ENCODE data around the gene NPC1. TPM values are rescaled to one million over a fixed set of nuclear protein-coding genes. Genes with fewer than 3 reads are reported as not detected.

NPC1 gene
- total and polyA plus RNA-seq, 8 donors: 6.2 to 25.6 (median 11.0) TPM

DNA sequence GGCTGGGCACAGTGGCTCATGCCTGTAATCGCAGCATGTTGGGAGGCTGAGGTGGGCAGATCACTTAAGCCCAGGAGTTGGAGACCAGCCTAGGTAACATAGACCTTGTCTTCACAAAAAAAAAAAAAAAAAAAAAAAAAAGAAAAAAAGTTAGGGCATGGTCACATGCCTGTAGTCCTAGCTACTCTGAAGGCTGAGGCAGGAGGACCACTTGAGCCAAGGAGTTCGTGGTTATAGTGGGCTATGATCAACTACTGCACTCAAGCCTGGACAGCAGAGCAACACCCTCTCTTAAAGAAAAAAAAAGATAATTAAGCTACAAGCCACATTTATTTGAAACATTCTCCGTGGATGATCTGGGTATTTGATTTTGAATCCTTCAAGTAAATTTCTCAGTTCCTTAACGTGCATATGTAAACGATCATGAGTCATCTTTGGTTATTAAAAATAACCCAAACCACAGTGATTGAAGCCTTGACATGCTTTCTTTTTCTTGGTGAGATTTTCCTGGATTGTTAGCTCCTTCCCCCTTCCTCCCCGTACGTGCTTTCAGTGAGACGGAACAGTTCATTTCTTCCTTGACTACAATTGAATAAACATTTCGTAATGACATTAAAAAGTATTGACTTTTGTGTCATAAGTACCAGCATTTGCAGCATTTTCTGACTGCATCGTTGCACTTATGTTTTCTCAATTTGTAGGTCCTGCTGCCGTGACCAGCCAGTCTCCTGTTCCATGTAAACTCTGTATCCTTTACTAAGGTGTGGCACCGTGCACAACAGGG lies 62.7 kb downstream of the NPC1 start:
- H3K27ac ChIP-seq: no peak overlapping the region
- peaks cover 0 to 55% (median 20%) of the 10 kb centered on the region in 3 donors for H3K36me3 ChIP-seq
- WGBS, 2 donors: 82 to 83% methylated on average over 12 of the region's 12 CpGs
- peak in 1 of 4 donors; percentile 41 for ATAC-seq
- no peak for DNase-seq
- H3K27me3 ChIP-seq: no peaks in the 10 kb centered on the region
- intact Hi-C loops (cut with DNase I): no loop called here
- FAIRE-seq: no peak
- no peak overlapping the region for H3K4me3 ChIP-seq
- no peaks in the 10 kb centered on the region for H3K9me3 ChIP-seq
- TF ChIP-seq, protein P1, sequence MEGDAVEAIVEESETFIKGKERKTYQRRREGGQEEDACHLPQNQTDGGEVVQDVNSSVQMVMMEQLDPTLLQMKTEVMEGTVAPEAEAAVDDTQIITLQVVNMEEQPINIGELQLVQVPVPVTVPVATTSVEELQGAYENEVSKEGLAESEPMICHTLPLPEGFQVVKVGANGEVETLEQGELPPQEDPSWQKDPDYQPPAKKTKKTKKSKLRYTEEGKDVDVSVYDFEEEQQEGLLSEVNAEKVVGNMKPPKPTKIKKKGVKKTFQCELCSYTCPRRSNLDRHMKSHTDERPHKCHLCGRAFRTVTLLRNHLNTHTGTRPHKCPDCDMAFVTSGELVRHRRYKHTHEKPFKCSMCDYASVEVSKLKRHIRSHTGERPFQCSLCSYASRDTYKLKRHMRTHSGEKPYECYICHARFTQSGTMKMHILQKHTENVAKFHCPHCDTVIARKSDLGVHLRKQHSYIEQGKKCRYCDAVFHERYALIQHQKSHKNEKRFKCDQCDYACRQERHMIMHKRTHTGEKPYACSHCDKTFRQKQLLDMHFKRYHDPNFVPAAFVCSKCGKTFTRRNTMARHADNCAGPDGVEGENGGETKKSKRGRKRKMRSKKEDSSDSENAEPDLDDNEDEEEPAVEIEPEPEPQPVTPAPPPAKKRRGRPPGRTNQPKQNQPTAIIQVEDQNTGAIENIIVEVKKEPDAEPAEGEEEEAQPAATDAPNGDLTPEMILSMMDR (IDR thresholded peaks at IDR 0.05): no peak
- H3K4me1 ChIP-seq: no peaks in the 10 kb centered on the region

DNA sequence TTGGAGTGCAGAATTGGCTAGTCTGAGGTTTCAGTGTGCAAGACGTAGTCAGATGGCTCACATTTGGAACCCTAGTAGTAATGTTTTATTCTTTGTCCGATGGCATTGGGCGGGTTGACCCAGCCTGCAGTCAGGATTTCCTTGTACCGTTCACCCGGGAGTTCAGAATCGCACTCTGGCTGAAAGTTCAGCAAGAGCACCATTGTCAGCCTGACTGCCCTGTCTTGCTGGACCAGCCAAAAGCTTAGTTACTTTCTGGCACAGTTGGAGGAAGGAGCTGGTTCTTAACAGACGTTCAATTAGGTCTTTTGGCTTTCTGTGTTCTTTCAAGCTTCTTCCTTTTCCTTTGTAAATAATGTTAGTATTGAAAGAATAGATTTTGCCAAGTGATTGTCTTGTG lies 64.4 kb downstream of the NPC1 start:
- TF ChIP-seq, protein P1 (IDR thresholded peaks at IDR 0.05): no peak
- FAIRE-seq (no peak), ATAC-seq (no peak), DNase-seq (no peak)
- Histone ChIP-seq H3K4me3 (no peak overlapping the region), H3K4me1 (no peaks in the 10 kb centered on the region), H3K27me3 (no peaks in the 10 kb centered on the region), H3K27ac (no peak overlapping the region), H3K36me3 (peaks cover 0 to 66% (median 21%) of the 10 kb centered on the region in 3 donors), H3K9me3 (no peaks in the 10 kb centered on the region)
- WGBS, 2 donors: 88 to 90% methylated on average over 7 of the region's 7 CpGs
- intact Hi-C loops (cut with DNase I): no loop called here

DNA sequence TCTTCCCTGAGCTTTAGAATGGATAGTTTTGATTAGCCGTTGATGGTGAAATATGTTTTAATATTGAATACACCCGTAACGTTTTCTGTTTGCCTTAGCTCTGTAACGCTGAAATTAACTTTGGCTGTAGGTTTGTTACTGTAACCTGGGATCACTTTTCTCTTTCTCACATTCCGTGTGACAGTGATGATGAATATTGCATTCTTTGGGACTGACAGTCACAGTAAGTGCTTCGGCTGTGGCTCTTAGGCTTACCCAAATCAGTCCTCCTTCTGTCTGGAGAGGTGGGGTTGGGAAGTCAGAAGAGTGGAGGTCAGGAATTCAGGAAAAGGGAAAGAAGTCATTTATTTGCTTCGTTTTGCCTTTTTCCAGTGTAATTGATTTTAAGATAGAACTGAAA lies 65.0 kb downstream of the NPC1 start:
- Histone ChIP-seq H3K27ac (no peak overlapping the region), H3K4me1 (no peaks in the 10 kb centered on the region), H3K4me3 (no peak overlapping the region), H3K9me3 (no peaks in the 10 kb centered on the region), H3K27me3 (no peaks in the 10 kb centered on the region), H3K36me3 (peaks cover 0 to 65% (median 21%) of the 10 kb centered on the region in 3 donors)
- TF ChIP-seq, protein P1 (IDR thresholded peaks at IDR 0.05): no peak
- DNase-seq: no peak
- no peak for ATAC-seq
- no peak for FAIRE-seq
- intact Hi-C loops (cut with DNase I): no loop called here
- 76 to 79% methylated on average over 7 of the region's 7 CpGs for WGBS, 2 donors

DNA sequence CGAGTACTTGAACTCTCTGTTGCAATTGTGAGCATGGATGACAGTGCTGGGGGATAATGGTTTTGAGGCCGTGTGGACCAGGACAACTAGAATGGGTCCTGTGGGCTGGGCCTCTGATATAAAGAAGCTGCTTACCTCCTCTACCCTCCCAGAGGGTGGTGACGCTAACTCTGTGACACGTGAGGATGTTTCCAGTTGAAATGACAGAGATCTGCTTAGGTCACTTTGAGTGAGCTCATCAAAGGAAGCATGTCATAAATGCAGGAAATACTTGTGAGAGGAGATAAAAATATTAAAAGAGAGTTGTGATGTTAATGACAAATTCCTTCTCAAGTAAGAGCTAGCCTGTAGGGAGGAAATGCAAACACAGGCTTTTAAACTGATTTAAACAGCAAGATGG lies 66.6 kb downstream of the NPC1 start:
- Histone ChIP-seq H3K27ac (no peak overlapping the region), H3K27me3 (no peaks in the 10 kb centered on the region), H3K36me3 (peaks cover 0 to 55% (median 21%) of the 10 kb centered on the region in 3 donors), H3K4me3 (no peak overlapping the region), H3K9me3 (no peaks in the 10 kb centered on the region), H3K4me1 (no peaks in the 10 kb centered on the region)
- TF ChIP-seq, protein P1 (IDR thresholded peaks at IDR 0.05): no peak
- no peak for DNase-seq
- WGBS, 2 donors: 80 to 81% methylated on average over 4 of the region's 4 CpGs
- no peak for FAIRE-seq
- ATAC-seq: no peak
- intact Hi-C loops (cut with DNase I): no loop called here

DNA sequence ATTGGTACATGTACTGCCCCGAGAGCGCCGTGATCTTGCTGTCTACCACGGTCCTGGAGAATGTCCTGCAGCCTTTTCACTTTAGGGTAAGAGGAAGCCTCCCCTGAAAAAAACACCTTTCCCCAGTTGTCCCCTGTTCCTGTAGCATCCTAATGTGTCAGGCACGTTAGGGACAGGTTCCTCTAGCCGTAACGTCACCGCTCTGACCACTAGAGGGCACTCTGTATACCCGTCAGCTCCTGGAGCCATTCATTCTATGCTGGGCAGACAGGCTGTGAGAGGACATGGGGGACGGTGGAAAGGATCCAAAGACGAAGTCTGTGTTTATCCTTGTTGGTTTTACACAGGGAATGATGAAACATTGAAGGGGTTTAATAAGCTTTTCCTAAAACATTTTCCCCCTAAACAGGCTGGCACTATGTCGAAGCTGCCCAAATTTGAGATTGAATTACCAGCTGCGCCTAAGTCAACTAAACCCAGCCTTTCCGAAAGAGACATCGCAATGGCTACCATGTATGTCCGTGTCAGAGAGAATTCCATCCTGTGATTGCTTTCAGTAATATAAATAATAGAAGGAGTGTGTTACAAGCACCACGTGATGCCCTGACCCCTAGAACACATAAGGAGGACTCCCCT lies 70.3 kb downstream of the NPC1 start:
- H3K27me3 ChIP-seq: no peaks in the 10 kb centered on the region
- peak; percentile 85 to 100 (median 97) for ATAC-seq
- no peak overlapping the region for H3K4me3 ChIP-seq
- no peak overlapping the region for H3K27ac ChIP-seq
- peaks cover 0 to 33% (median 21%) of the 10 kb centered on the region in 3 donors for H3K36me3 ChIP-seq
- TF ChIP-seq, protein P1 (IDR thresholded peaks at IDR 0.05): peak; percentile 39 to 88 (median 64)
- no peak for FAIRE-seq
- peak; percentile 45 to 76 (median 72) for DNase-seq
- no peaks in the 10 kb centered on the region for H3K9me3 ChIP-seq
- no peaks in the 10 kb centered on the region for H3K4me1 ChIP-seq
- 44 to 48% methylated on average over 17 of the region's 17 CpGs for WGBS, 2 donors
- intact Hi-C loops (cut with DNase I): no loop called here

All from pancreas (tissue), 10 donors.